Gastrocnemius medialis (tissue), 4 donors: ENCODE measurements around the gene TRIM62.

ENCODE experiments used
- CTCF ChIP-seq, 5 experiments: fragments of 450-650 bp in 3 of 5; fragments of 200-600 bp in 2 of 5; sonication (generic) in 2 of 5; IDR thresholded peaks in 4 of 5; conservative IDR thresholded peaks in 1 of 5; 1 replicate in 4 of 5; 2 replicates in 1 of 5; pipeline ENCODE4 v1.5.1; 2016 to 2019; ENCODE audit warnings: antibody characterized with exemption in 5 of 5, mild to moderate bottlenecking in 3 of 5, moderate library complexity in 3 of 5
- POLR2A ChIP-seq, 2 donors: fragments of 450-650 bp; IDR thresholded peaks; one replicate each; pipeline ENCODE4 v1.6.1; 2017; ENCODE audit warnings: antibody characterized with exemption in 2 of 2, mild to moderate bottlenecking in 2 of 2, moderate library complexity in 2 of 2

- no peak for TF ChIP-seq POLR2A (IDR thresholded peaks at IDR 0.05)
- no peak for TF ChIP-seq CTCF (IDR thresholded peaks at IDR 0.05 in 4 of 5, conservative IDR thresholded peaks at IDR 0.05 in 1 of 5)
Observed at GRCh38 chr1:33152685-33153432, 29.0 kb downstream of the TRIM62 start.
